ENCODE results near the gene CNTN6. TPM values are rescaled to one million over a fixed set of nuclear protein-coding genes. Genes with fewer than 3 reads are reported as not detected.

The CNTN6 gene
- total and polyA plus RNA-seq, 11 donors: not detected

DNA sequence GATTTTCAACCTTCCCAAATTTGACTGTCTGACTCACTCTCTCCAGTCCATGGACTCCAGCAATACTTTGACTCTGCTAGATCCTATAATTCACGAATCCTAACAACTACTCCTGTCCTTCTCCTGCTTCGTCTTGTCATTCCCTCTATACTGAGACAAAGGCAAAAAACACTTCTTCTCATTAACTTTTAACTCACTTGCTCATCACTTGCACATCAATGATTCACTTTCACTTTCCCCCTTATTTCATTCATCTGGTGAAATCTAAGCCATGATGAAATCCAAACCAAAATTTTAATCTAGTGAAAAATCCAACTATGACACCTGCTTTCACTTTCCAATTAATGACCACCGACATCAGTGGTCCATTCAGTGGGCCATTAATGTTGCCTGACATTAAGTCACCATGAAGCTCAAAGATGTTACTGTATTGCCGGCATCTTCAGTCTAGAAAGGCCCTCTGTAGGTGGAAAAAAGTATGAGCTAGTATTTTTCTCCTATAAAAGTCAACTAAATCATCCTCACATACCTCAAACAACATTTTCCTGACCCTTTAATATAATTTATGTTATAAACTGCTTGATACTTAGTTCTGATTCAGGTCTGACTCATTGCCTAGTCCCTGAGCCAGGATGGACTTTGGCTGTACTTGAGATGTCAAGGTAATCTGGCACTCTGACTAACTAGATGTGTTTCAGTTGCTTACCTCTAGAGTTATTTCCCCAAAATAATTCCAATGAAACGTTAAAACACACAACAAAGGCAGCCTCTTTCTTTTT lies 158.6 kb downstream of the CNTN6 start:
- Histone ChIP-seq H3K36me3 (no peaks in the 10 kb centered on the region), H3K27me3 (no peaks in the 10 kb centered on the region), H3K4me3 (no peak overlapping the region), H3K4me1 (no peaks in the 10 kb centered on the region), H3K9me3 (no peaks in the 10 kb centered on the region), H3K27ac (no peak overlapping the region)
- TF ChIP-seq, protein P1, sequence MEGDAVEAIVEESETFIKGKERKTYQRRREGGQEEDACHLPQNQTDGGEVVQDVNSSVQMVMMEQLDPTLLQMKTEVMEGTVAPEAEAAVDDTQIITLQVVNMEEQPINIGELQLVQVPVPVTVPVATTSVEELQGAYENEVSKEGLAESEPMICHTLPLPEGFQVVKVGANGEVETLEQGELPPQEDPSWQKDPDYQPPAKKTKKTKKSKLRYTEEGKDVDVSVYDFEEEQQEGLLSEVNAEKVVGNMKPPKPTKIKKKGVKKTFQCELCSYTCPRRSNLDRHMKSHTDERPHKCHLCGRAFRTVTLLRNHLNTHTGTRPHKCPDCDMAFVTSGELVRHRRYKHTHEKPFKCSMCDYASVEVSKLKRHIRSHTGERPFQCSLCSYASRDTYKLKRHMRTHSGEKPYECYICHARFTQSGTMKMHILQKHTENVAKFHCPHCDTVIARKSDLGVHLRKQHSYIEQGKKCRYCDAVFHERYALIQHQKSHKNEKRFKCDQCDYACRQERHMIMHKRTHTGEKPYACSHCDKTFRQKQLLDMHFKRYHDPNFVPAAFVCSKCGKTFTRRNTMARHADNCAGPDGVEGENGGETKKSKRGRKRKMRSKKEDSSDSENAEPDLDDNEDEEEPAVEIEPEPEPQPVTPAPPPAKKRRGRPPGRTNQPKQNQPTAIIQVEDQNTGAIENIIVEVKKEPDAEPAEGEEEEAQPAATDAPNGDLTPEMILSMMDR (IDR thresholded peaks at IDR 0.05): no peak
- no peak for TF ChIP-seq POLR2A (IDR thresholded peaks at IDR 0.05)
- DNase-seq (no peak), ATAC-seq (no peak)
- 68 to 80% (median 73%) methylated on average over 5 of the region's 5 CpGs for WGBS, 4 donors
- intact Hi-C loops (cut with DNase I): no loop called here

DNA sequence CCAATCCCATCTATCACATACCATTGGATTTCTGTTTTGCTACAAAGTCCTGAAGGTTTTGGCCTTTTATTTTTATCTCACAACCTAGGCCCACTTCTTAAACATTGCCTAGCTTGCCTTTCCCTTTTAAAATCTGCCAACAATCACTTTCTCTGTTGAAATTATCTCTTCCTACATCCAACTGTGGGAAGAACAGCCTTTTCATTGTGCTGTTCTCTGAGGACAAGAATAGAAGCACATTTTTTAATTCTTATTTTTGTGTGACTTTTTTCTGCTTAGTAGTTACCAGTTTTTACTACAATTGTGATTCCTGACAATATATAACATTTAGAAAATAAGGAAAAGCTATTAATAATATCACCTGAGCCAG lies 159.2 kb downstream of the CNTN6 start:
- intact Hi-C loops (cut with DNase I): no loop called here
- DNase-seq: no peak
- ATAC-seq: no peak
- Histone ChIP-seq H3K9me3 (no peaks in the 10 kb centered on the region), H3K27me3 (no peaks in the 10 kb centered on the region), H3K36me3 (no peaks in the 10 kb centered on the region), H3K4me1 (no peaks in the 10 kb centered on the region), H3K4me3 (no peak overlapping the region), H3K27ac (no peak overlapping the region)
- TF ChIP-seq, protein P1 (IDR thresholded peaks at IDR 0.05): no peak
- no peak for TF ChIP-seq POLR2A (IDR thresholded peaks at IDR 0.05)

DNA sequence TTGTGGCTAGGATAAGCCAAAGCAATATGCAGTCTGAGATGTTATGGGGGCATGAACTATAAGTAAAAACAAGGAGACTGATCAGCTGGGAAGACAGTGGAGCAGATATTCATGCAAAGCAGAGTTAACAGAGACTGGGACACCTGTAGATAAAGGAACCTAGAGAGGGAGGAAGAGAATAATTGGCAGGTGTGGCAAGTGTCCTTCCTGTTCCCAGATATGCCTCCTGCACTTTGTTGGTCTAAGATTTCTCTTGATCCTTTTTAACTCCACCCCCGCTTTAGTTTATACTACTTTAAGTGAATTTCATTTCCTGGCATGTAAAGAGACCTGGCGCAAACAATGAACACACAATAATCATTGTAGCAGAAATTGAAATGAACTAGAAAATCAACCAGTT lies 169.4 kb downstream of the CNTN6 start:
- TF ChIP-seq POLR2A (IDR thresholded peaks at IDR 0.05): no peak
- TF ChIP-seq, protein P1 (IDR thresholded peaks at IDR 0.05): no peak

DNA sequence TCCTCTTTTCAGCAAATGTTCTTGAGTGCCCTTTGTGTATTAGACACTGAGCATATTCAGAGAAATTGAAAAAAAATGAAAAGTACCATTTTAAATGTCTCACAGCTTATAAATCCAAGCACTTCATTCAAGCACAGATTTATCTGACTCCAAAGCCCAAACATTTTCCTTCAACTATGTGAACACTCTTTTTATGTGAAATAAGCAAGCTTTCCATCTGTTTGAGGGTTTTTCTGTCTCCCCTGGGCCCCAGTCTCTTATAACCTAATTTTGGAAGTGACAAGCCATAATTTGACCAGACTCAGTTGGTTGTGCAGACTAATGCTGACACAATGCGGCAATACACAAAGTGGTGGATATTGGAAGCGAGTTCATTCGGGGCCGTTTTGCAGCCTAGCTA lies 170.3 kb downstream of the CNTN6 start:
- H3K36me3 ChIP-seq: no peaks in the 10 kb centered on the region
- H3K27me3 ChIP-seq: no peaks in the 10 kb centered on the region
- DNase-seq (no peak), ATAC-seq (no peak)
- no peak overlapping the region for H3K27ac ChIP-seq
- no peak for TF ChIP-seq POLR2A (IDR thresholded peaks at IDR 0.05)
- TF ChIP-seq, protein P1 (IDR thresholded peaks at IDR 0.05): no peak
- no peaks in the 10 kb centered on the region for H3K4me1 ChIP-seq
- intact Hi-C loops (cut with DNase I): no loop called here
- no peaks in the 10 kb centered on the region for H3K9me3 ChIP-seq
- 87 to 96% (median 94%) methylated on average over 4 of the region's 4 CpGs for WGBS, 4 donors
- H3K4me3 ChIP-seq: no peak overlapping the region

More for the DNA sequence above, 169.4 kb downstream of the CNTN6 start:
- no peak for DNase-seq
- no peak for ATAC-seq
- H3K4me1 ChIP-seq: no peaks in the 10 kb centered on the region
- H3K9me3 ChIP-seq: no peaks in the 10 kb centered on the region
- intact Hi-C loops (cut with DNase I): no loop called here
- H3K27ac ChIP-seq: no peak overlapping the region
- no peaks in the 10 kb centered on the region for H3K36me3 ChIP-seq
- no peak overlapping the region for H3K4me3 ChIP-seq
- WGBS, 4 donors: 82 to 85% (median 84%) methylated on average over 2 of the region's 2 CpGs
- H3K27me3 ChIP-seq: no peaks in the 10 kb centered on the region
